GM19099 (cell line): ENCODE measurements around the gene RAB9A.

ENCODE experiments used
- POLR2A ChIP-seq: IDR thresholded peaks from 3 replicates; pipeline ENCODE4 v1.6.1; 2011; ENCODE audit warnings: low read depth; ENCODE audit not compliant: insufficient read length; ENCODE audit errors: extremely low read depth

RAB9A gene

GRCh38 chrX:13666836-13667235, 22.1 kb upstream of the RAB9A start:
- no peak for TF ChIP-seq POLR2A

GRCh38 chrX:13667919-13668318, 21.0 kb upstream of the RAB9A start:
- TF ChIP-seq POLR2A = no peak

GRCh38 chrX:13669246-13669737, 19.6 kb upstream of the RAB9A start:
- TF ChIP-seq POLR2A = peak; percentile 29

GRCh38 chrX:13670197-13670596, 18.7 kb upstream of the RAB9A start:
- no peak for TF ChIP-seq POLR2A

- no peak for TF ChIP-seq POLR2A
These were observed 15.9 kb upstream of the RAB9A start for GRCh38 chrX:13673016-13673415.

- TF ChIP-seq POLR2A = no peak
These were observed 12.0 kb upstream of the RAB9A start for GRCh38 chrX:13676885-13677284.

- no peak for TF ChIP-seq POLR2A
These were observed 7.3 kb upstream of the RAB9A start for GRCh38 chrX:13681595-13681994.

- no peak for TF ChIP-seq POLR2A
These were observed 4.6 kb upstream of the RAB9A start for GRCh38 chrX:13684361-13684760.

- TF ChIP-seq POLR2A = no peak
These were observed 3.7 kb upstream of the RAB9A start for GRCh38 chrX:13685126-13685763.

- no peak for TF ChIP-seq POLR2A
These were observed 1.7 kb upstream of the RAB9A start for GRCh38 chrX:13687203-13687602.

- no peak for TF ChIP-seq POLR2A
These were observed 457 bp upstream of the RAB9A start for GRCh38 chrX:13688384-13688957.

GRCh38 chrX:13689741-13690211, 848 bp downstream of the RAB9A start:
- TF ChIP-seq POLR2A = no peak

GRCh38 chrX:13690836-13691235, 1.9 kb downstream of the RAB9A start:
- TF ChIP-seq POLR2A = no peak

GRCh38 chrX:13691841-13692371, 3.0 kb downstream of the RAB9A start:
- peak; percentile 7 for TF ChIP-seq POLR2A

- TF ChIP-seq POLR2A = no peak
These were observed 3.9 kb downstream of the RAB9A start for GRCh38 chrX:13692771-13693231.

- TF ChIP-seq POLR2A = no peak
These were observed 4.5 kb downstream of the RAB9A start for GRCh38 chrX:13693341-13693961.
